ENCODE results near the gene PADI2.
A peak's percentile ranks its signal among the peaks of the same experiment; 100 is the strongest.

PADI2 gene

DNA sequence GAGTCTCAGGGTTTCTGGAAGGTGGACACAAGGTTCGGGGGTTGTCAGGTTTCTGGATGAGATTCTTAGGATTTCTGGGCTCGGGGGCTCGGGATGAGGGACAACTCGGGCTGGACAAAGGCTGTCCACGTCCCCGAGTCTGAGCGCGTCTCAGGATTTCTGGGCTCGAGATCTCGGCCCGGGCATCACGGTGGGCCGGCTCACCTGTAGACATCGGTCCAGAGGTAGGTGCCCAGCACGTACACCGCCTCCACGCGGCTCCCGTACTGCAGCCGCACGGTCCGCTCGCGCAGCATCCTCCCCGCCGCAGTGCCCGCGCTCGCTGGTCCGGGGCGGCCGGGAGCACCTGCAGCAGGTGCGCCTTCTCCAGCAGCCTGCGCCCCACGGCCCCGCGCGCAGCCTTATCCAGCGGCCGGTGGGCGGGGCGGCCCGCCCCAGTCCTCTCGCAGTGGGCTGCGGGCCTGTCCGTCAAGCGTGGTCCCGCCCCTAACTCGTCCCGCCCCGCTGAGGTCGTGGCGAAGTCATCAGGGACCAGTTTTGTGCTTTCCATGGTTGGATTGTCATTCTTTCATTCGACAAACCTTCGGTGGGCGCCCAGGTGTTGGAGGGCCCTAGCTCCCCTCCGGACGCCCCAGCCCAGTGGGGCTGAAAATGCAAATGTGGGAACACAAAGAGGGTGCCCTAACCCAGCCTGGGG lies at the start of gene PADI2:
Gene PADI2 (minus strand): TSS at position 376 of the 697 bp plus-strand sequence. CDS start 80 bp downstream, at position 296.
- no peak for DNase-seq (ENCODE audit: low read depth in 2 of 2)

DNA sequence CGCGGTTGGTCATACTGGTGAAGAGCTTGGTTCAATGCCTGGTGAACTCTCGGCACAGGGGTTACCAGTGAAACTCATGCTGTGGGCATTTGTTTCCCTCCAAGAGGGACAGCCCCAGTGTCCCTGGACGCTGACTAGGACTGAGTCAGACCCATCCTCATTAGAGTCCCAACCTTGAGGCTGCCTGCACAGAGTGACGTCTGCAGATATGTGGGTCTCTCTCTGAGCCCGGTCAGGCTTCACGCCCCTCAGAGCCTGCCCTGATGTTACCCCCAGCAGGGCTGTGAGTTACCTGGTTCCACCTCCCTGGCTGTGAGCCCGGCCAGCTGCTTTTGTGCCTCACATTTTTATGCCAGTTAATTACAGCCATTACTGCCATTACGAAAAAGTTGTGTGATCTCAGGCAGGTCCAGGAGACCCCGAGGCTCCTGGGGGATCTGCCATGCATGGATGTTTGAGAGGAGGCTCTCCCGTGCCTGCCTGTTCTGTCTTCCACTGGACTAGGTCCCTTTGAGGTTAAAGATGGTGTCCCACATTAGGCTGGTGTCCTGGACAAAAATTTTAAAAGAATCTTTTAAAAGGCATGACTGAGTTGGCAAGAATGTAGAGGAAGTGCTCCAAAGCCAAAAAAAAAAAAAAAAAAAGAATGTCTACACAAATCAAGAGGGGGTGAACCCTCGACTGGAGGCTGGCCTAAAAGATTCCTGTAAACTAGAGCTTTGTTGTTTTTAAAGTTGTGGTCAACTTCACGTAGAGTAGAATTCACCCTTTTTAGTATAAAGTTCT lies 49.0 kb upstream of the PADI2 start:
- DNase-seq (ENCODE audit: low read depth in 2 of 2) = peak; percentile 47 to 50

DNA sequence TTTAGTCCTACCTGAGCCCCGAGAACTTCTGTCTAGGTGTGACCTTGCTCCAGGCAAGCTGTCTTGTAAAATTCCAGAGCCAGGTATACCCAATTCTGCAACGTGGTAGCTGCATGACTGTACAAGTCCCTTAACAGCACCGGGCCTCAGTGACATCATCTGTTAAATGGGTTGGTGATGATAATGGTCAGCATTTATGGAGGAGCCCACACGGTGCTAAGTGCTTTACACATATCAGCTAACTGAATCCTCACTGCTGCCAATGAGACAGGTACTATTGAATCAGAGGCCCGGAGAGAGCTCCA lies 48.5 kb upstream of the PADI2 start:
- DNase-seq (ENCODE audit: low read depth in 2 of 2) = no peak

DNA sequence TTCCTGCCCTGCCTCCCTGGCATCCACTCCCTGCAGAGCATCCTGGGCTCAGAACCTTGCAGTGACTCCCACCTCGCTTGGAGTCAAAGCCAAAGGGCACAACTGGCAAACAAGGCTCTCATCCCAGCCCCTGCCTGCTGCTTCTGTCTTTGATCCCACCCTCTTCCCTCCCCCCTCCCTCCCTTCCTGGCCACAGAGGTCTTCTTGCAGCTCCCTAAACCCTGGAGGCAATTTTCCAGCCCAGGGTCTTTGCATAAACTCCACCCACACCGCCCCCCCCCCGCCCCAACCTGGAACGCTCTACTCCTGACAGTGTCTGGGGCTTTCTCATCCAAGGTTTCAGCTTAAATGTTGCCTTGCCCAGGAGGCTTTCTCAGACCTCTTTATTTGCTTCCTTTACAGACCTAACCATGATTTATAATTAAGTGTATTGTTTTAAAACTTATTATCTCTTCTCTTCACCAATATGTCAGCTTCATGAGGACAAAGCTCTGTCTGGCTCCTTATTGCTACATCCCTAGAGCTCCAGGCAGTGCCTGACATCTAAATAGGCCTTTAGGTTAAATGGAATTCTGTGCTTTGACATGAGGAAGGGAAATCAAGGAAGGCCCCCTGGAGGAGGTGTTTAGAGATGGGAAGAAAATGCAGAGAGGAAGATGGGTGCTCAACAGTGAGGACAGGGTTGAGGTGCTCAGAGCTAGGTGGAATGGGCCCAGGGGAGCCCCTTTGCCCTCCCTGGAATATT lies 48.0 kb upstream of the PADI2 start:
- DNase-seq (ENCODE audit: low read depth in 2 of 2) = no peak

DNA sequence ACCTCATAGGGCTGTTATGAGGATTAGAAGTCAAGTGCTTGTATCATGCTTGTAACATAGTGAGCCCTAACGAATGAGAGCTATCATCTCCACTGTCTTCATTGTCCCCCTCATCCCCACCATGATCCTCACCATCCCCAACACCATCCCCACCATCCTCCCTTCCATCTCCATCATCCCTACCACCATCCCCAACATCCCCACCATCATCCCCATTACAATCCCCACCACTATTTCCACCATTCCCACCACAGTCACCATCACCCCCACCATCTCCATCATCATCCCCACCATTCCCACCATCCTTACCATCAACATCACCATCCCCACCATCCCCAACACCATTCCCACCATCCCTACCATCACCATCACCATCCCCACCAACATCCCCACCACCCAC lies 46.6 kb upstream of the PADI2 start:
- no peak for DNase-seq (ENCODE audit: low read depth in 2 of 2)

DNA sequence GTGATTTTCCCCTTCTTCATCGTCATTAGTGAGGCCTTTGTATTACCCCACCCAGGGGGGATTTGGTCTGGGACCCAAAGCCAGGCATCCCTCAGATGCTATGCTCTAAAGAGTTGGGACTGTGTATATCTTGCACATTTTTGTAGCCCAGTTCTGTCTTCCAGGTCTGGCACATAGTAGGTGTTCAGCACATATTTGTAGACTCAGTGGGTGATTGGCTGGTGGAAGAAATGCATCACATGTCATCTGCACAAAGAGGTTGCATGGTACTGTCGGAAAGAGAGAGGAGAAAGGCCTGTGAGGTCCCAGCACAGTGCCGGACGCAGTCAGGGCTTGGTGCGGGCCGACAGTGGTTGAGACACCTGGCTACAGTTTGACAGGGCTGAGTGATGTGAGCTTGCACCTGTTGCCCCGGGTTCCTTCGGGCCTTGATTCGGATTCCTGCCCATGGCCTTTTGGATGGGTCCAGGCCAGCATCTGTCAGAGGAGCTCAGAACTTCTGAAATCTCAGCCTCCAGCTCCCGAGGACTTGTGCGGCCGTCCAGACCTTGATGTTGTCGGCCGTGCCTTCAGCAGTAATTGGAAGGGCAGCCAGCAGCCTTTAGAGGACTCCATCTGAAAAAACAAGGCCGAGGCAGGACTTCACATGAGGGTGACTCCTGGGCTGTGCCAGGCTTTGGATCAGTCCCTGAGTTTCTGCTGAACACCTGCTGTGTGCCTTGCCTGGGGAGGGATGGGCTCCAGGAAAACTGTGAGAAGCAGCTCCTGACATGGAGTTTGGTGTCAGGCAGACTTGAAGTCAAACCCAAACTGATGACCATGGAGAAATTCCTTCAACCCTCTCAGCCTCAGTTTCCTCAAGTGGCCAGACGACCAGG lies 44.8 kb upstream of the PADI2 start:
- DNase-seq (ENCODE audit: low read depth in 2 of 2) = no peak

DNA sequence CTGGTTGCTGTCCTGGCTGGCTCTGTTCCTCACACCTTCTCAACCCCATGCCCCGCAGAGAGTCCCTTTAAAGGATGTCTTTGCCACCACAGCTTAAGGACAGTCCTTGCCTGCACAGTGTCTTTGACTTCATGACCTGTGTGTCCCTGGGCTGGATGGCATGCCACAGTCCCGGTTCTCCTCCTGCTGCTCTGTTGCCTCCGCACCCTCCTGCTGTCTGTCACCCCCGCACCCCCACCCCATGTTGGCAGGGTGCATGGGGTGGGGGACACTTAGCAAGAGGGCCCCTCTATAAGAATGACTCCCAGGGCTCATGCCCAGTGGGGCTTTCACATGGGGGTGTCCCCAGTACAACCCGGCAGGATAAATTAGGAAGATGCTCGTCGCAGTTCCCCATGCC lies 44.1 kb upstream of the PADI2 start:
- no peak for DNase-seq (ENCODE audit: low read depth in 2 of 2)

DNA sequence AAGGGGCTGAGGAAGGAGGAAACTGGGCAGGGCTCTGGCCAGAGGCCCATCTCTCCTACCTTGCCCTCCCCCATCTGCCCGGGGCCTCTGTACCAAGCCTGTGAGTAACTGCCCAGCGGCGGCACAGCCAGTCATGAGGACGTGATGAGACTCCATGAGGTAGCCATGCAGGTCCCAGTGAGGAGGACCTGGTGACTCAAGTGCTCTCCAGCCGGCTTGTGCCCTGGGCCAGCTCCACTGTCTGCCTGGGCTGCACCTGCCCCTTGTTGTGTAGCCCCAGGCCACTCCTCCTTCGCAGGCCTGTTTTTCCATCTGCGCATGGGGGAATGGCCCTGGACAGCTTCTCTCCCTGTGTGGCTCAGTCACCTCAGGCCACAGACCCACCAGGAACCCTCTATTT lies 43.7 kb upstream of the PADI2 start:
- no peak for DNase-seq (ENCODE audit: low read depth in 2 of 2)

DNA sequence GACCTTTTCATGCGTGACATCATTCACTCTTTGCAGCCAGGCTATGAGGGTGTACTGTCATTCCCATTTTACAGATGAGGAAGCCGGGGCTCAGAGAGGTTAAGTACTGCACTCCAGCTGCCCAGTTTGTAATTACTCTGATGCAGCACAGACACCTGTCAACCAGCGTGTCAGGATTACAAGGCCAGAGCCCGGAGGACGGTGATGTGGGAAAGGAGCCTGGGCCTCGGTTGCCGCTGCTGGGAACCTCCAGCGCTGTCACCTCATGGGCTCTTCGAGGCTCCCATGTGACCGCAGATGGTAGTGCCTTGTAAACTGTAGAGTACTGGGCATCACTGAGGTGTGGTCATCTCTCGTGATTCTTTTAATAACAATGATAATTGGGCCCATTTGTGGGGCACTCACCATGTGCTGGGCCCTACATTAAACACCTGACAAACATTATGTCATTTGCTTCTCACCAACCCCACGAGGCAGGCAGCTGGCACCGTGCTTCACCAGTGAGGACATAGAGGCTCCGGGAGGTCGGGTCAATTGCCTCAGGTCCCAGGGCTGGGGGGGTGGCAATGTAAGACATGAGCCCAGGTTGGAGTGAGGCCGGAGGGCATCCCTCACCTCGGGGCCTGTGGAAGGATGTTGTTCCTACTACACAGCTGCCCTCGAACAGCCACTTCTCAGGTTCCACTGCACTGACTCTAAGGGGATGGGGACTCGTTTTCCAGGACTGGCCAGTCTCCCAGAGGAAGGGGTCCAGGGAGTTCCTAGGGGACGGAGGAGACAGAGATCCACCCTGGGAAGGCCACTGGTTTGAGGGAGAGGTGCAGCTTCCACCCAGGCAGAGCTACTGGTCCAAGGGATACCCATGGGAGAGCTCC lies 42.9 kb upstream of the PADI2 start:
- no peak for DNase-seq (ENCODE audit: low read depth in 2 of 2)

DNA sequence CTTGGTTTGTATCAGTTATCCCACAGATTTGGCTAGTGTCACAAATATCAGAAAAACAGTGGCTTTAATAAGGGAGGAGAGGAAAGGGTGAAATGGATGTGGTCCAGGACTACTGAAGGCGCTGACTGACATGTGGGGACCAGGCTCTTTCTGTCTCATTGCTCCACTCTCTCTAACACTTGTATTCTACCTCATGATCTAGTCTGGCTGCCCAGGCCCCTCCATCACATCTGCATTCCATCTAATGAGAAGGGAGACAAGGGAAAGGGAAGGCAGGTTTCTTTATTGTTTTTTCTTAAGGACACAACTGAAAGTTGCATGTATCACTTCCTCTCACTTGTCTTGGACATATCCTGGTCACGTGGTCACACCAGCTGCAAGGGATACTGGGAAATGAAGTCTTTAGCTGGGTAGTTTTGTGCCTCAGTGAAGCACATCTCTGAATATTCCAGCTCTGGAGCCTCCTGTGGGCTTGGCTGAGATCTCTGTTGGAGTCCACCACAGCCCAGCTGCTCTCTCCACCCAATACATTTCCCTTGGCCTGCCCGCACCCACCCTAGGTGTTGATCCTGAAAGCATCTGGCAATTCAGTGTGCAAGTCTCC lies 42.0 kb upstream of the PADI2 start:
- DNase-seq (ENCODE audit: low read depth in 2 of 2) = no peak

DNA sequence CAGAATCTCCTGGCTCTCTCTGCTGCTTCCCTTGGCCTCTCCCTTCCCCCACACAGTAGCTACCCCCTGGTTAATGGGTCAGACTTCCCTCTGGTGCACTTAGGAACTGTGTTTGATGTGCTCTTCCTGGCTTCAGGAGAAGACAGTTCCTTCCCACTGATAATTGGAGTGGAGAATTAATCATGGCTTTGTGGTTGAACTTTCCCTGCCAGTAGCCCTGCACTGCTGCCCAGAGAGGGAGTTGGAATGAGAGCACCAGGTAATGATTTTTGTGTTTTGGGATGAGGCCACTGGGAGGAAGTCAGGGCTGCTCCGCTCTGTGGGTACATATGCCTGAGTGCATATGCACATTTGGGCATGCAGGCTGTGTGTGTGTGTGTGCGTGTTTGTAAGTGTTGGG lies 39.7 kb upstream of the PADI2 start:
- no peak for DNase-seq (ENCODE audit: low read depth in 2 of 2)

DNA sequence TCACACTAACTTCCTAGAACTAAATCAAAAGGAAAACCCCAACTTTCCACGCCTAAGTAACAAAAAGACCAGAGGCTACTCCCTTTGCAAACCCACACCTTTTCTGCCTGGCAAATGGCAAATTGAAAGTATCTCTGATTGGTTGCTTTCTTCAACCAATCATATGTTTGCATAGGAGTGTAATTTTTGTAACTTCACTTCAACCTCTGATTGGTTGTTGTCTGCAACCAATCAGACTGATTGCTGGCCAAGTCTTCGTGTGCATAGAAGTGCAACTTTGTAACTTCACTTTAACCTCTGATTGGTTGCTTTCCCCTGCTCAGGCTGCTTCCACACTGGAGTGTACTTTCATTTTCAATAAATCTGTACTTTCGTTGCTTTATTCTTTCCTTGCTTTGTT lies 36.9 kb upstream of the PADI2 start:
- DNase-seq (ENCODE audit: low read depth in 2 of 2) = no peak

DNA sequence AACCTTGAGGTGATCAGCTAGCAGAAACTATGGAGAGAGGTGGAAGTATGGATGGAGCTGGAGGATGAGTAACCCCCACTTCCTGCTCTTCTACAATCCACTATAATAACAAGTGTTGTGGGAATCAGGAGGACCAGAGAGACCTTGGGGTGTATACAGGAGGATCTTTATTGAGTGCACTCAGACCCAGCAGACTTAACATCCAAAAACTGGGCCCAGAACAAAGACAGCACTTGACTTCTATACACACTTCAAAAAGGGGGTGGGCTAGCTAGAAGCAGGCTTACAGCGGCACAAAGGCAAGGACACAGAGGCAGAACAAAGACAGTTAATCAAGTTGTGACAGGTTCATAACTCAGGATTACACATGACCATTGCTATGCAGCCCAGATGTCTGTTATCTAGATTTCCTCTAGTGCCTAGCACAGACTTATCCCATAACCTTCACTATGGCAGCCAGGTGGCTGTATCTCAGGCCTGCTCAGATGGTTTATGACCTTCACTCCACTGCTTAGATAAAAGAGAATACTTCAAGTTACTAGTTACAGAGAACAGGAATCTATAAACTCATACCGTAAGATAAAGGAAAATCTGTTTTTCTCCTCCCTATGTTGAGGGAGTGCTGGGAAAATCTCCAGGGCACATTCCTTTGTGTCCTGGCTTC lies 36.1 kb upstream of the PADI2 start:
- no peak for DNase-seq (ENCODE audit: low read depth in 2 of 2)

DNA sequence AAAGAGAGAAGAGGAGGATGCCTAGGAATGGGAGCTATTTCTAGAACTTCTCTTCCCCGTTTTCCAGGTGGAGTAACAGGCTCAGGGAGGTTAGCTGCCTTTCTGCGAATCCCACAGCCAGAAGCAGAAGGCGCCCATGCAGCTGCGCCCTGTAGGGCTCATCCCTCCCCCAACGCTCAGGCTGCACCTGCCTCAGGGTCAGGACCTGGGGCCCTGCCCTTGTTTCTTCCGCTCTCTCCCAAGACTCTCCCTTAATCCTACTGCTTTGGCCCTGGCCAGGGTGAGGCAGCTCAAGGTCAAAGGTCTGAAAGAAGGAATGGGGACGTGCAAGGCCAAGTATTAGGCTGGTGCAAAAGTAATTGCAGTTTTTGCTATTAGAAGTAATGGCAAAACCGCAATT lies 30.5 kb upstream of the PADI2 start:
- DNase-seq (ENCODE audit: low read depth in 2 of 2) = no peak

DNA sequence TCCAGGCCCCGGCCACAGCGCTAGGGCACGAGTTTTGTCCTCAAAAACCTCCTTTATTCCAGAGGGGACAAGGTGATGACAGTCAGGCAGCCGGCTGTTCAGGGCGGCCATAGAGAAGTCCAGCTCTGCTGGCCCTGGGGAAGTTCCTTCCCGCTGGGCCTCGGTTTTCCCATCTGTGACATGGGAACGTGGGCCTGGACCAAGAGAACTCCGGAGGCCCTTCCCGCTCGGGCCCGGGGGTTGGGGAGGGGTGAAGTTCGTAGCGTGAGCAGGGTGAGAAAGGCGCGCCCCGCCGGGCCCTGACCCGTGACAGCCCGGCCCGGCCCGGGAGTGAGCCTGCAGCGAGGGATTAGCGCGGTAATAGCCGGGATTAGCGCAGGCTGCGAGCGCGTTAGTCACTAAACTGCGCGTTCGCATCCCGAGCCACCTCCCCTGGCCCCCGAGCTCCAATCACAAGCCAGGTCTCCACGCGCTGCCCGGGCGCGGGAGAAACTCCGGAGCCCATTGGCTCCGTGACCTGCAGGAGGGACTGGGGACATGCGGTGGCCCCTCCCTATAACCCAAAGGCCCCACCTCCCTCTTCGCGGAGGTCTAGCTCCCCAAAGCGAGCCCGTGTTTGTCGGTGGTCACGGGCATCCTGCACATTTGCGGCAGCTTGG lies 29.8 kb upstream of the PADI2 start:
- DNase-seq (ENCODE audit: low read depth in 2 of 2) = no peak

DNA sequence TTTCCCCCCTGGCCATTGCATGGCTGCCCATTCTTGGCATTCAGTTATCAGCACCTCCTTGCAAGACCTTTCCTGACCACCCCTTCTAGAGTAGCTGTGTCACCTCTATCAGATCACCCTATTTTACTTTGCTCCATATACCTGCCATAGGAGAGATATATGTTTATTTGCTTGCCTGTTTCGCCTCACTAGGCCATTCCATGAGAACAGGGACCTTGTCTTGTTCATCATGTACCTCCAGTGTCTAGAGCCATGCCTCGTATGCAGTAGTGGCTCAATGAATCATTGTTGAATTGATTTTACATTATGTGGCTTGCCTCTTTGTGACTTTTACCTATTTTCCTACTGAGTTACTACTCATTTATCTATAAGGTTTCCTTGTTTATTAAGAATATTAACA lies 26.4 kb upstream of the PADI2 start:
- no peak for DNase-seq (ENCODE audit: low read depth in 2 of 2)

DNA sequence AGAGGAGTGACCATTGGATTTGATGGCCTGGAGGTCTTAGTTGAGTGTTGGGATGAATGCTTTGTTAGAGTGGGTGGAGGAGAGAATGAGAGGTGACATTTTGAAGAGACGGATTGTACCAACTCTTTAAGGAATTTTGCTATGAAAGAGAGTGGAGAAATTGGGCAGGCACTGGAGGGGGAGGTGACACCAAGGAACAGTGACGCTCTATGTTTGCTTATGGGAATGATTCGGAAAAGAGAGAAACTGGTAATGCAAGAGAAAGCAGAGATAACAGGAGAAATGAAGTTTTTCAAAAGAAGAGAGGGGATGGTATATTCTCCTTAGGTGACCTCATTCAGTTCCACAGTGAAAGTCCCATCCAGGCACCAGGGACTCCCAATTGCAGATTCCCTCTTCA lies 24.5 kb upstream of the PADI2 start:
- DNase-seq (ENCODE audit: low read depth in 2 of 2) = no peak

DNA sequence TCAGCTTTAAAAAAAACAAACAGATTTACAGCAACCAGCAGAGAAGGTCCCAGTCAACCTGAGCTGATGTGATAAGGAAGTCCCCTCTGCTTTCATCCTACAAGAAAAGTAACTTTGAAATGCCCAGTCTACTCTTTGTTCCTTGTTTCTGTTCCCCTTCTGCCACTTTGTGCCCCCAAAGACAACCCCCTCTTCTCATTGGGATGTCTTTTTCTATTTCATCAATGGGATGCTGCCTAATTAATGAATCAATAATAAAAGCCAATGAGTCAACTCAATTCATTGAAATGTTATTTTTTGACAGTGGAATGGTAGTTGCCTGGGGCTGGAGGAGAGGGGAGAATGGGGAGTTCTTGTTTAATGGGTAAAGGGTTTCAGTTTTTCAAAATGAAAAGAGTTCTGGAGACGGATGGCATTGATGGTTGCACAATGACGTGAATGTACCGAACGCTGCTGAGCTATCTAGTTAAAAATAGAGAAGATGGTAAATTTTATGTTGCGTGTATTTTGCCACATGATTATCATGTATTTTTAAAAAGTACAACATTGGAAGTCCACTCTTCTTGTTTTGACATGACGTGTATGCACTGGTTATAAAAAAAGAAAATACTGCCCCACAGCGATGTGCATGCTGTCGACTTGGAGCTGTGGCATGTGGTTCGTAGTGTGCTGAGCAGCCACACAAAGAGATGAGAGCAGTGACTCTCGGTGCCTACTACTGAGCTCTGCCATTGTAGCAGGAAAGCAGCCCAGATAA lies 22.4 kb upstream of the PADI2 start:
- no peak for DNase-seq (ENCODE audit: low read depth in 2 of 2)

DNA sequence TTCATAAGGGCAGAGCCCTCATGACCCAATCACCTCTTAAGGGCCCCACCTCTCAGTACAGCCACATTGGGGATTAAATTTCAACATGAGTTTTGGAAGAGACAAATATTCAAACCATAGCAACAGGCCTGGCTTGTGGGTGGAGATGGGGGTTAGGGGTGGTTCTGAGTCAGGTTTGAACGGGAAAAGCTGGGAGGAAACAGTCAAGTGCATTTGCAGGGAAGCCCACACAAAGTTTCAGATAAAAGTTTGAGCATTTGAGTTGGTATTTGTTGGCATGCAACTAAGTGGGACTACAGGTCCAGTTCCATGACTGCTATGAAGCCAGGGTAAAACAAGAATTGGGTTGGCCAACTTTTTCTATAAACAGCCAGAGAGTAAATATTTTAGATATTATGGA lies 21.0 kb upstream of the PADI2 start:
- DNase-seq (ENCODE audit: low read depth in 2 of 2) = no peak

All from fibroblast of skin of left biceps (primary cell).